Omental fat pad (tissue), 4 donors: ENCODE results near the gene CHST9. TPM values are rescaled to one million over a fixed set of nuclear protein-coding genes. Genes with fewer than 3 reads are reported as not detected.
"Not testable (repeated sequence)": the region's sequence is repeated elsewhere in the genome, so short reads cannot be mapped to it uniquely, and the experiment has no call there.

ENCODE experiments used
- ATAC-seq: fragments of 150-250 bp; one replicate; pipeline ENCODE4 v1.9.1; 2016; ENCODE audit warnings: mild to moderate bottlenecking, moderate library complexity; ENCODE audit not compliant: low FRiP score
- DNase-seq: peaks from one replicate; pipeline ENCODE4 v3.0.0-alpha.2; 2019; ENCODE audit warnings: low spot score
- total RNA-seq, 4 donors: library from RNA; depleted of rRNA; stranded (reverse); fragments of >200 nt; gene quantifications; one replicate each; pipeline ENCODE4 v1.1.0, GENCODE V29; 2016
- TF ChIP-seq, protein P1 (sequence below), 3 donors: fragments of 450-650 bp; IDR thresholded peaks; one replicate each; pipeline ENCODE4 v1.5.1; 2016 to 2017; ENCODE audit warnings: antibody characterized with exemption in 3 of 3, mild to moderate bottlenecking in 3 of 3, moderate library complexity in 2 of 3

The CHST9 gene
- total RNA-seq, 4 donors from 2014 or later = under 0.01 TPM; not detected in 3

DNA sequence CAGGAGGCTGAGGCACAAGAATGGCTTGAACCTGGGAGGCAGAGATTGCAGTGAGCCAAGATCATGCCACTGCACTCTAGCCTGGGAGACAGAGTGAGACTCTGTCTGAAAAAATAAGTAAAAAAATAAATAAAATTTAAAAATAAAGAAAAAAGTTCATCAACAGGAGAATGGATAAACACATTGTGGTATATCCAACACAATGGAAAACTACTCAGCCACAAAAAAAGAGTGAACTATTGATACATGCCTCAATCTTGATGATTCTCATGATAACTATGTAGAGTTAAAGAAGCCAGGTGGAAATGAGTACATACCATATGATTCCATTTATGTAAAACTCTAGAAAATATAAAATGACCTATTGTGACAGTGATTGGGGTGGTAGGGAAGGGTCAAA is 195.3 kb downstream of the CHST9 start:
- TF ChIP-seq, protein P1, sequence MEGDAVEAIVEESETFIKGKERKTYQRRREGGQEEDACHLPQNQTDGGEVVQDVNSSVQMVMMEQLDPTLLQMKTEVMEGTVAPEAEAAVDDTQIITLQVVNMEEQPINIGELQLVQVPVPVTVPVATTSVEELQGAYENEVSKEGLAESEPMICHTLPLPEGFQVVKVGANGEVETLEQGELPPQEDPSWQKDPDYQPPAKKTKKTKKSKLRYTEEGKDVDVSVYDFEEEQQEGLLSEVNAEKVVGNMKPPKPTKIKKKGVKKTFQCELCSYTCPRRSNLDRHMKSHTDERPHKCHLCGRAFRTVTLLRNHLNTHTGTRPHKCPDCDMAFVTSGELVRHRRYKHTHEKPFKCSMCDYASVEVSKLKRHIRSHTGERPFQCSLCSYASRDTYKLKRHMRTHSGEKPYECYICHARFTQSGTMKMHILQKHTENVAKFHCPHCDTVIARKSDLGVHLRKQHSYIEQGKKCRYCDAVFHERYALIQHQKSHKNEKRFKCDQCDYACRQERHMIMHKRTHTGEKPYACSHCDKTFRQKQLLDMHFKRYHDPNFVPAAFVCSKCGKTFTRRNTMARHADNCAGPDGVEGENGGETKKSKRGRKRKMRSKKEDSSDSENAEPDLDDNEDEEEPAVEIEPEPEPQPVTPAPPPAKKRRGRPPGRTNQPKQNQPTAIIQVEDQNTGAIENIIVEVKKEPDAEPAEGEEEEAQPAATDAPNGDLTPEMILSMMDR (IDR thresholded peaks at IDR 0.05) = no peak

DNA sequence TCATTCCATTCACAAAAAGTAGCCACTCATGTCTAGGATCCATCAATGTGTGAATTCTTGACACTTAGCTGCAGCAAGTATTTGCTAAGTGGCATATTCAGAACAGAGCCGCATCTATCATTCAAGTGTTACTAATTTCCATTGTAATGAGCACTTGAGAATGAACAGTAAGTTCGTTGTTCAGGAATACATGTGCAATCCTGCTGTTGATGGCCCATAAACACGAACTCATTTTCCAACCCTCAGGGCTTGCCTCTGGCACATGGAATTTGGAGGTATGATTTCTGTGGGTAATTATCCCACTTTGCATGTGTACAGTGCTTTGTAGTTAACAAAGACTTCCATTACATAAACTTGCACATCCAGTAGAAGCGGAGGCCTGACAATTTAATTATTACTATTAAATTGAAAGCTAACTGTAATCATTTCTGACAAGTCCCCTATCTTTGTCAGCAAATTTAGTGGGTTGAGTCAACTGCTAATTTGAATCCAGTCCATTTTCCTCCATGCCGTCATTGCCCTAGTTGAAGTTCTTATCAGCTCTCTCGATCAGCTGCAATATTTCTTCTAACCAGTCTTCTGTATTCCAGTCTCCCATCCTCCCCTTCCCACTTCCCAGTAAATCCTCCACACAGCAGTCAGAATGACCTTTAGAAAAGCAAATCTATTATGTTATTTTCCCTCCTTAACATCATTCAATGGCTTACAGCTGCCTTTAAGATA is 203.6 kb downstream of the CHST9 start:
- no peak for ATAC-seq
- TF ChIP-seq, protein P1 (IDR thresholded peaks at IDR 0.05) = no peak
- no peak for DNase-seq

More for the DNA sequence above, 195.3 kb downstream of the CHST9 start:
- DNase-seq (no peak), ATAC-seq (no peak)

- TF ChIP-seq, protein P1 (IDR thresholded peaks at IDR 0.05) = no peak
These were observed 206.2 kb downstream of the CHST9 start for GRCh38 chr18:26978812-26979341.

GRCh38 chr18:26977781-26978180 is 207.3 kb downstream of the CHST9 start:
- TF ChIP-seq, protein P1 (IDR thresholded peaks at IDR 0.05) = no peak
- ATAC-seq (no peak), DNase-seq (no peak)

More at GRCh38 chr18:26978812-26979341, 206.2 kb downstream of the CHST9 start:
- no peak for DNase-seq
- ATAC-seq = no peak

DNA sequence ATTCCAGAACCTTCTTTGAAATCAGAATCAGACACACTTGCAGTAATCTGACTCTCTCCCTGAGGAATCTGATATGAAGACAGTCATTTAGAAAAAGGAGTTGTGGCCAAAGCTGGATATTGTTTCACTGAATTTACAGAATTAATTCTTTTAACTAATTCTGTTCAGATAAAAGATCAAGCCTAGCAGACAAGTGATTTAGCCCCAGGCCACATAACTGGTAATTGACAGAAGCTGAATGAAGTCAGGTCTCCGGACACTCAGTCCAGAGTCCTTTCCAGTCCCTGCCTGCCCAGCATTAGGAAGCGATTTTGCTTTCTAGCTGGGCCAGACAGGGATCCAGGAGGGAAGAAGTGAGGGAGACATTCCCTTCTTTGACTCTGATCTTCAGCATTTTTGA is 208.9 kb downstream of the CHST9 start:
- ATAC-seq (no peak), DNase-seq (no peak)
- TF ChIP-seq, protein P1 (IDR thresholded peaks at IDR 0.05) = no peak

DNA sequence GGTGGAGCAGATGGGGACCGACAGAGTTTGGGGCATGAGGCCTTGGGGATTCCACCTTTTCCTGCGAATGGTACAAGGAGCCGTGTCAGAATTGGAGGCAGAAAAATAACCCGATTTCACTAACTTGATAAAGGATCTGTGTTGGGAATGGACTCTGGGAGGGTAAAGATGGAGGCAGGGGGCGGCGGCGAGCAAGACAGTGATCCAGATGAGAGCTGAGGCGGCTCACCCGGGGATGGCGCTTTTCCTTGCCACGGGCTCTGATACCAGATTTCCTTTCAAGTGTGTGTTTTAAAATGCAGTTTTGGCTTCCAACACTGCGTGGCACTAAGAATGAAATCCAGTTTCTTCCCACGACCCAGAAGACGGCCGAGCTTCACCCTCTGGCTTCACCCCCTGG is 212.6 kb downstream of the CHST9 start:
- not testable (repeated sequence) for ATAC-seq, DNase-seq

GRCh38 chr18:26971409-26971808 is 213.7 kb downstream of the CHST9 start:
- ATAC-seq (no peak), DNase-seq (no peak)
- TF ChIP-seq, protein P1 (IDR thresholded peaks at IDR 0.05) = no peak
